ENCODE results near the gene ANP32B. TPM values are rescaled to one million over a fixed set of nuclear protein-coding genes. Genes with fewer than 3 reads are reported as not detected.
A peak's percentile ranks its signal among the peaks of the same experiment; 100 is the strongest.

The ANP32B gene
- polyA plus RNA-seq, 2 of the 4 experiments (the other 2 are of a cell fraction) = 127 to 360 TPM

DNA sequence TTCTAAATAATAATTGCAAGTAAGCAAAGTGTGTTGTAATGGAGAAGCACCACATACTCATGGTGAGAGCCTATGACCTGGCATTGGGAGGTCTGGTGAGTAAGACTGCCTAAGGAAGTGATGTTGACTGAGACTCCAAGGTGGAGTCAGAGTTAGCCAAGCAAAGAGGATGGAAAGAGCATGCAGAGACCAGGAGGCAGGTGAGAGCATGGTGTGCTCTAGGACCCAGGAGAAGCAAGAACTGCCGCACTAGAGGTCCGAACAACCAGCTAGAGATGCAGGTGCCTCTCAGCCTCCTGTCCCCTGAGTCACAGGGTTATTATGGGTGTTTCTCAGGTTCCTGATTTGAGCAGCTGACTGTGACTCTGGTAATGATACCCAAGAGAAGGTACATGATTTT, 27.3 kb downstream of the ANP32B start:
- H3K4me2 ChIP-seq = no peak overlapping the region
- peak; percentile 69 to 83 for ATAC-seq
- WGBS (ENCODE audit: missing lambda C conversion rate) = 59% methylated on average over 2 of the region's 2 CpGs
- ChIA-PET POLR2A (interaction anchor here (1.3 kb wide), 1 partner anchor 46 kb away, joined by 5 read pairs; the partner anchor contains the start of gene NANS), CTCF (interaction anchor here (0.8 kb wide), 1 partner anchor 88 kb away, joined by 3 read pairs; the partner anchor contains the start of gene TRMO)
- peak in 1 of 2 experiments; percentile 54 for DNase-seq (ENCODE audit: low read depth in 1 of 2, low spot score in 1 of 2)
- TF ChIP-seq, protein P1, sequence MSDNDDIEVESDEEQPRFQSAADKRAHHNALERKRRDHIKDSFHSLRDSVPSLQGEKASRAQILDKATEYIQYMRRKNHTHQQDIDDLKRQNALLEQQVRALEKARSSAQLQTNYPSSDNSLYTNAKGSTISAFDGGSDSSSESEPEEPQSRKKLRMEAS (IDR thresholded peaks at IDR 0.05) = no peak
- TF ChIP-seq BHLHE40 (IDR thresholded peaks at IDR 0.05; ENCODE audit: low read depth, low read length) (no peak), POLR2AphosphoS2 (conservative IDR thresholded peaks at IDR 0.05; ENCODE audit: low read length) (no peak), ZFP36 (IDR thresholded peaks at IDR 0.05; ENCODE audit: borderline replicate concordance, partially characterized antibody) (no peak), PHF8 (IDR thresholded peaks at IDR 0.05; ENCODE audit: borderline replicate concordance, low read depth) (no peak), GATA3 (IDR thresholded peaks at IDR 0.05; ENCODE audit: borderline replicate concordance) (no peak), CHD4 (IDR thresholded peaks at IDR 0.05; ENCODE audit: borderline replicate concordance) (no peak), CEBPB (IDR thresholded peaks at IDR 0.05) (no peak), ZC3H11A (IDR thresholded peaks at IDR 0.05) (no peak), SMC3 (IDR thresholded peaks at IDR 0.05) (no peak), EHF (CRISPR knock-in tag; IDR thresholded peaks at IDR 0.05) (no peak), HOXB5 (CRISPR knock-in tag; IDR thresholded peaks at IDR 0.05) (no peak), RFX5 (IDR thresholded peaks at IDR 0.05) (no peak), NR3C1 (IDR thresholded peaks at IDR 0.05) (no peak), MAZ (IDR thresholded peaks at IDR 0.05; ENCODE audit: borderline replicate concordance, low read depth, low read length) (no peak), FOXS1 (CRISPR knock-in tag; IDR thresholded peaks at IDR 0.05) (no peak), JUNB (IDR thresholded peaks at IDR 0.05) (no peak)
- TF ChIP-seq, protein P2, sequence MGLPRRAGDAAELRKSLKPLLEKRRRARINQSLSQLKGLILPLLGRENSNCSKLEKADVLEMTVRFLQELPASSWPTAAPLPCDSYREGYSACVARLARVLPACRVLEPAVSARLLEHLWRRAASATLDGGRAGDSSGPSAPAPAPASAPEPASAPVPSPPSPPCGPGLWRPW (IDR thresholded peaks at IDR 0.05) = no peak
- TF ChIP-seq, protein P3, sequence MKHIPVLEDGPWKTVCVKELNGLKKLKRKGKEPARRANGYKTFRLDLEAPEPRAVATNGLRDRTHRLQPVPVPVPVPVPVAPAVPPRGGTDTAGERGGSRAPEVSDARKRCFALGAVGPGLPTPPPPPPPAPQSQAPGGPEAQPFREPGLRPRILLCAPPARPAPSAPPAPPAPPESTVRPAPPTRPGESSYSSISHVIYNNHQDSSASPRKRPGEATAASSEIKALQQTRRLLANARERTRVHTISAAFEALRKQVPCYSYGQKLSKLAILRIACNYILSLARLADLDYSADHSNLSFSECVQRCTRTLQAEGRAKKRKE (CRISPR knock-in tag; IDR thresholded peaks at IDR 0.05; ENCODE audit: low read depth) = no peak
- TF ChIP-seq, protein P4, sequence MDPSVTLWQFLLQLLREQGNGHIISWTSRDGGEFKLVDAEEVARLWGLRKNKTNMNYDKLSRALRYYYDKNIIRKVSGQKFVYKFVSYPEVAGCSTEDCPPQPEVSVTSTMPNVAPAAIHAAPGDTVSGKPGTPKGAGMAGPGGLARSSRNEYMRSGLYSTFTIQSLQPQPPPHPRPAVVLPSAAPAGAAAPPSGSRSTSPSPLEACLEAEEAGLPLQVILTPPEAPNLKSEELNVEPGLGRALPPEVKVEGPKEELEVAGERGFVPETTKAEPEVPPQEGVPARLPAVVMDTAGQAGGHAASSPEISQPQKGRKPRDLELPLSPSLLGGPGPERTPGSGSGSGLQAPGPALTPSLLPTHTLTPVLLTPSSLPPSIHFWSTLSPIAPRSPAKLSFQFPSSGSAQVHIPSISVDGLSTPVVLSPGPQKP (IDR thresholded peaks at IDR 0.05; ENCODE audit: low read depth, low read length) = no peak
- peaks cover 6% of the 10 kb centered on the region; the same call in 1 of the 3 replicates for H3K4me1 ChIP-seq
- H3K4me3 ChIP-seq = no peak overlapping the region
- FAIRE-seq = no peak
- H3K9me3 ChIP-seq = no peaks in the 10 kb centered on the region
- H3K27ac ChIP-seq = no peak overlapping the region

DNA sequence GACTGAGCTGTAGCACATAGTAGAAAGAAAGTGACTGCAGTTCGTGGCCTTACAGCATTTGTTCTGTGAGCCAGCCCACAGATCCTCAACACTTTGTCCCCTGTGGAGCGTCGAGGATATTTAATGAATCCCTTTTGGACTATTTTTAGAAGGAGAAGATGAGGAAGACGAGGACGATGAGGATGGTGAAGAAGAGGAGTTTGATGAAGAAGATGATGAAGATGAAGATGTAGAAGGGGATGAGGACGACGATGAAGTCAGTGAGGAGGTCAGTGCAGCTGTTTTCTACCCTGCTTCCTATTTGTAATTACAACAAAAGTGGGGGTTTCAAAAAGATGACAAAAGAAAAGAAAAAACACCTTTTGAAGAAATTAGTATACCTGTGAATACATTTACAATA, 28.0 kb downstream of the ANP32B start:
- FAIRE-seq (no peak), DNase-seq (ENCODE audit: low read depth in 1 of 2, low spot score in 1 of 2) (no peak), ATAC-seq (no peak)
- no peak overlapping the region for H3K4me3 ChIP-seq
- H3K9me3 ChIP-seq = no peaks in the 10 kb centered on the region
- H3K4me2 ChIP-seq = no peak overlapping the region
- H3K27ac ChIP-seq = no peak overlapping the region
- 93% methylated on average over 7 of the region's 7 CpGs for WGBS (ENCODE audit: missing lambda C conversion rate)
- 0 out of 3 replicates have a peak, but pooled peaks cover 6% of the 10 kb centered on the region for H3K4me1 ChIP-seq
- ChIA-PET CTCF (interaction anchor here (0.8 kb wide), 1 partner anchor 89 kb away, joined by 3 read pairs; the partner anchor contains the start of gene TRMO), POLR2A (interaction anchor here (1.3 kb wide), 1 partner anchor 46 kb away, joined by 5 read pairs; the partner anchor contains the start of gene NANS)
- no peak for TF ChIP-seq HDAC2 (IDR thresholded peaks at IDR 0.05)
- no peak for TF ChIP-seq ZNF302 (CRISPR knock-in tag; IDR thresholded peaks at IDR 0.05)

DNA sequence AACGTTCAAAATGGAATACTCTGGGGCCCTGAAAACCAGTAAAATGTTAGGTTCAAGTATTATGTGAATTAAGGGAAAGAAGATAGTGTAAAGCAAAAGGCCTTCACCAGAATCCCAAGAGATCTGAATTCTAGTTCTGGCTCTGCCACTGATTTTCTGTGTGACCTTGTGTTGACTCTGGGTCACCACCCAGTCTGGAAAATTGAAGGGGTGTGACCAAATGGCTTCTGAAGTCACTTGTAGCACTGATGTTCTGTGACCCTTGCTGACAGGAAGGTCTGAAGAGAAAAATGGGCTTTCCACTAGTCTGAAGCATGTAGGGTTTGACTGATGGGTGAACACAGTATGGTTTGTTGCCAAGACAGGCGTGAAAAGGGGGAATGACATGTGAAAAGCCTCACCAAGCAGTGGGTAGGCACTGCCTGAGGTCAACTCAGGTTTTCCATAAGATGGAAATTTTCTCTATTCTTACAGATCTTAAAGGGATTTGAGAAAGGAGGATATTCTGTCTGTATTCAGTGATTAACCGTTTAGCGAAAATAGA, 33.1 kb downstream of the ANP32B start:
- POLR2A ChIA-PET = interaction anchor here (0.7 kb wide), 1 partner anchor 40 kb away, joined by 3 read pairs; the partner anchor contains the start of gene NANS
- ATAC-seq = no peak
- 88% methylated on average over 4 of the region's 4 CpGs for WGBS (ENCODE audit: missing lambda C conversion rate)
- FAIRE-seq = no peak
- TF ChIP-seq, protein P5, sequence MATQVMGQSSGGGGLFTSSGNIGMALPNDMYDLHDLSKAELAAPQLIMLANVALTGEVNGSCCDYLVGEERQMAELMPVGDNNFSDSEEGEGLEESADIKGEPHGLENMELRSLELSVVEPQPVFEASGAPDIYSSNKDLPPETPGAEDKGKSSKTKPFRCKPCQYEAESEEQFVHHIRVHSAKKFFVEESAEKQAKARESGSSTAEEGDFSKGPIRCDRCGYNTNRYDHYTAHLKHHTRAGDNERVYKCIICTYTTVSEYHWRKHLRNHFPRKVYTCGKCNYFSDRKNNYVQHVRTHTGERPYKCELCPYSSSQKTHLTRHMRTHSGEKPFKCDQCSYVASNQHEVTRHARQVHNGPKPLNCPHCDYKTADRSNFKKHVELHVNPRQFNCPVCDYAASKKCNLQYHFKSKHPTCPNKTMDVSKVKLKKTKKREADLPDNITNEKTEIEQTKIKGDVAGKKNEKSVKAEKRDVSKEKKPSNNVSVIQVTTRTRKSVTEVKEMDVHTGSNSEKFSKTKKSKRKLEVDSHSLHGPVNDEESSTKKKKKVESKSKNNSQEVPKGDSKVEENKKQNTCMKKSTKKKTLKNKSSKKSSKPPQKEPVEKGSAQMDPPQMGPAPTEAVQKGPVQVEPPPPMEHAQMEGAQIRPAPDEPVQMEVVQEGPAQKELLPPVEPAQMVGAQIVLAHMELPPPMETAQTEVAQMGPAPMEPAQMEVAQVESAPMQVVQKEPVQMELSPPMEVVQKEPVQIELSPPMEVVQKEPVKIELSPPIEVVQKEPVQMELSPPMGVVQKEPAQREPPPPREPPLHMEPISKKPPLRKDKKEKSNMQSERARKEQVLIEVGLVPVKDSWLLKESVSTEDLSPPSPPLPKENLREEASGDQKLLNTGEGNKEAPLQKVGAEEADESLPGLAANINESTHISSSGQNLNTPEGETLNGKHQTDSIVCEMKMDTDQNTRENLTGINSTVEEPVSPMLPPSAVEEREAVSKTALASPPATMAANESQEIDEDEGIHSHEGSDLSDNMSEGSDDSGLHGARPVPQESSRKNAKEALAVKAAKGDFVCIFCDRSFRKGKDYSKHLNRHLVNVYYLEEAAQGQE (IDR thresholded peaks at IDR 0.05) = no peak
- TF ChIP-seq POLR2AphosphoS2 (conservative IDR thresholded peaks at IDR 0.05; ENCODE audit: low read length) = 0 out of 2 replicates have a peak, but pooled peaks have one; percentile 37
- TF ChIP-seq JUNB (IDR thresholded peaks at IDR 0.05) = no peak
- no peak overlapping the region for H3K4me2 ChIP-seq
- H3K9me3 ChIP-seq = no peaks in the 10 kb centered on the region
- H3K27ac ChIP-seq = no peak overlapping the region
- H3K4me1 ChIP-seq = no peaks in the 10 kb centered on the region
- no peak for DNase-seq (ENCODE audit: low read depth in 1 of 2, low spot score in 1 of 2)
- no peak overlapping the region for H3K4me3 ChIP-seq
- CTCF ChIA-PET = interaction anchor here (1.1 to 2.6 kb wide), 2 partner anchors 10 to 19 kb away, joined by 3 to 6 read pairs; no protein-coding TSS in a partner anchor
